AG08396 (cell line): ENCODE results near the gene KRT73.
A peak's percentile ranks its signal among the peaks of the same experiment; 100 is the strongest.
"Not testable (repeated sequence)": the region's sequence is repeated elsewhere in the genome, so short reads cannot be mapped to it uniquely, and the experiment has no call there.

ENCODE experiments used
- DNase-seq: peaks from one replicate; pipeline ENCODE4 v3.0.0; 2012; ENCODE audit warnings: low spot score, mixed read lengths

Gene KRT73

DNA sequence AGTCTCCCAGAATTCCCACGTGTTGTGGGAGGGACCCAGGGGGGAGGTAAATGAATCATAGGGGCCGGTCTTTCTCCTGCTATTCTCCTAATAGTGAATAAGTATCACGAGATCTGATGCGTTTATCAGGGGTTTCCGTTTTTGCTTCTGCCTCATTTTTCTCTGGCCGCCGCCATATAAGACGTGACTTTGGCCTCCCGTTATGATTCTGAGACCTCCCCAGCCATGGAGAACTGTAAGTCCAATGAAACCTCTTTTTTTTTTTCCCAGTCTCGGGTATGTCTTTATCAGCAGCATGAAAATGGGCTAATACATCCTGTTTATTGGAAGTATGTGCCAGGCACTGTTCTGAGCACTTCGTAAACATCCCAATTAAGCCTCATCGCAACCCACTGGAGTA is 17.9 kb downstream of the KRT73 start:
- no peak for DNase-seq

DNA sequence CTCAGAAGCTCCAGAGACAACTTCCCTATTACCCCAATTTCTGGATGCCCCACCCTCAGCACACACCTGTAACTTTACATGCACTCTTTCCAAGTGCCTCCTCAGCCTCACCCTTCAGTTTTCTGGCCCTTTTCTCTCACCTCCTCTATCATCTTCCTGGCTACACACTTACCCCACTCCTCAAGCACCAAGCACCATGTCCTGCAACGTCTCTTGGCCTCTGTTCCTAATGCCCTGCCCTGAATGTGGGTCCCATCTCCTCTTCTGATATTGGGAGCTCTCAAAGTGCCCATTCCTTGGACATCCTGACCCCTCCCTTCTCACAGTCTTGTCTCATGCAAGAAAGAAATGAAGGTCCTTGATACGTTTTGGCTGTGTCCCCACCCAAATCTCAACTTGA is 18.3 kb downstream of the KRT73 start:
- no peak for DNase-seq

DNA sequence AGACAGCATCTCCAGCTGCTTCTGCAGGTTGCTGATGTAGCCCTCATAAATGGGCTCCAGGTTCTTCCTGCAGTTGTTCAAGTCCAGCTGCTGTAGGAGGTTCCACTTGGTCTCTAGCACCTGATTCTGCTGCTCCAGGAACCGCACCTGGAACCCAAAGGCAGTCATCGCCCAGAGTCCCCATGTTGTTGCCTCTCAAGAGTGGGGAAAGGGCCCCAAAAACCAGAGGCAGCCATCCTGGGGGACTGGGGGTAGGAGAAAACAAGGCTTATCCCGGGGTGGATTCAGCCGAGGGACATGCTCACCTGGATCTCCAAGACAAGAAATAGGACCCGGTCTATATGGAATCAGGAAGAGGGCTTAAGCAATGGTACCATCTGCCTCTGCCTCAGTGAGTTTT is 19.4 kb downstream of the KRT73 start:
- no peak for DNase-seq

DNA sequence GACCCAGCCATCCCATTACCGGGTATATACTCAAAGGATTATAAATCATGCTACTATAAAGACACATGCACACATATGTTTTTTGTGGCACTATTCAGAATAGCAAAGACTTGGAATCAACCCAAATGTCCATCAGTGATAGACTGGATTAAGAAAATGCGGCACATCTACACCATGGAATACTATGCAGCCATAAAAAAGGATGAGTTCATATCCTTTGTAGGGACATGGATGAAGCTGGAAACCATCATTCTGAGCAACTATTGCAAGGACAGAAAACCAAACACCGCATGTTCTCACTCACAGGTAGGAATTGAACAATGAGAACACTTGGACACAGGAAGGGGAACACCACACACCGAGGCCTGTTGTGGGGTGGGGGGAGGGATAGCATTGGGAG is 24.1 kb downstream of the KRT73 start:
- DNase-seq, result not testable (repeated sequence)

DNA sequence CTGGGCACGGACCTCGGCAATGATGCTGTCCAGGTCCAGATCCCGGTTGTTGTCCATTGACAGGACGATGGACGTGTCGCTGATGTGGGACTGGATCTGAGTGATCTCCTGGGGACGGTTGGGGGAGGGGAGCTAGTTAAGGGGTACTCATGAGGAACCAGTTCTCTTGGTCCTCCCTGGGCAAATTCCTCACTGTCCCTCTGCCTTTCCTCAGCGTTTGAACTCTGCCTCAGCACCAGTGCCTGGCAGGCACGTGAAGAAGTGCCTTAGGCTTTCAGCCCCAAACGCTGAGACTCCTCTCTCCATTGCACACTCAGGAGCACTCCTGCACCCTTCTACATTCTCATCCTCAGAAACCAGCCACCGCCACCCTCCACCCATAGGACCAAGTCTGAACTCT is 26.8 kb downstream of the KRT73 start:
- no peak for DNase-seq

DNA sequence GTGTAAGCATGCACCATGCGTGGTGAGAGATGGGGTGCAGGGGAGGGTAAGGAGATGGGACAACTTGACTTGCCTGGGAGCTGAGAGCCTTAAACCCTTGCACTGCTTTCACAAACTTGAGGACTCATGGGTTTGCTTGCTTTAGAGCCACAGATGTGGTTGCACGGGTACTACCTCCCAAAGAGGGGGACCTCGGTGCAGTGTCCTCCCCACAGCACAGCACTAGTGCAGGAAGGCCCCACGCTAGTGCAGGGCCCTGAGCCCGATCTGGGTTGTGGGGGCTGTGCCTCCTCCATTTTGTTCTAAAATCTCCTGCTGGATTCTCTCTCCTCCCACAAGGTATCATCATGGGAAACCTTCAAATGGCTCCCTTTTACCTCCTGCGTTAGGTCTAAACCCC is 28.3 kb downstream of the KRT73 start:
- no peak for DNase-seq

DNA sequence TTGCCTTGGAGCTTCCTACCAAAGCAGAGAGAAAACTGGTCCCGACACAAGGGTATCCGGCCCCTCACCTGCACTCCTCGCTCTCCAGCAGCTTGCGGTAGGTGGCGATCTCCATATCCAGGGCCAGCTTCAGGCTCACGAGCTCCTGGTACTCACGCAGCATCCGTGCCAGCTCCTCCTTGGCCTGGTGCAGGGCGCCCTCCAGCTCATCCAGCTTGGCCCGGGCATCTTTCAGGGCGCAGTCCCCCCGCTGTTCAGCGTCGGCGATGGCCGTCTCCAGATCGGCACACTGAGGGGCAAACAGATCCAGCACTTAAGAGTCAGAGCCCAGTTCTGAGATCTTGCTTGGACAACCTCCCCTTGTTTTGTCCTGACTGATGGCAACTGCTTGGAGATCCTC is 30.8 kb downstream of the KRT73 start:
- no peak for DNase-seq

DNA sequence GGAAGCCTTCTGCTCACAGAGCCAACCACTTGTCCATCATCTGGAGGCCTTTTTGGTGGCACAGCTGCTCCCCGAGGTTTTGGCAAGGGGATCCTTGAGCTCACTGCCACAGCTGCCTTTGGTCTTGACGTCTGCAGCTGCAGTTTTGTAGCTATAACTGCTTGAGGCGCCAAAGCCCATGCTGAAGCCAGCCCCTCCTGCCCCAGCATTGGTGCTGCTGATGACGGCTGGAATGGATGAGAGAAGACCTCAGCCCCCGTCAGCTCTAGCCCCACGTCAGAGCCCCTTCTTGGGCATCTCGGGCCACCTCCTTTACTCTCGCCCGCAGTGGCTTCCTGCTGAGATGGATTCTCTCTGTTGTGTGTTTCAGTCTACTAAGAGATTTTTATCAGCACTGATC is 32.4 kb downstream of the KRT73 start:
- no peak for DNase-seq

DNA sequence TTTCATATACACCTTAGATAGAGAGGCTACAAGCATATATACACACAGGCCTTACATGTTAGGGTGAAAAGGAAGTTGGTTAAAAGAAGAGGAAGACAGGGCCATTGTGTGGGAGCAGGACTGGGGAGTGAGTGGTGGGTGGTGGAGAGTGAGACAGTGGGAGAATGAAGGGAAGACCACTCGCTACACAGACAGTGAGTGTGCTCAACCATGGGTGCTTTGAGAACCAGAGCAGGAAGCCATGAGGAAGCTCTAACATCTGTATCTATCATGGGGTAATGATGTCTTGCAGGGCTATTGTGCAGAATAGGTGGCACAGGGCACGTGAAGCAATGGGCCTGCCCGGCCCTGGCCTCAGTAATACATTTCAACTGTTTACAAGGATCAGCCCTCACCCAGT is 33.3 kb downstream of the KRT73 start:
- DNase-seq, result no peak

DNA sequence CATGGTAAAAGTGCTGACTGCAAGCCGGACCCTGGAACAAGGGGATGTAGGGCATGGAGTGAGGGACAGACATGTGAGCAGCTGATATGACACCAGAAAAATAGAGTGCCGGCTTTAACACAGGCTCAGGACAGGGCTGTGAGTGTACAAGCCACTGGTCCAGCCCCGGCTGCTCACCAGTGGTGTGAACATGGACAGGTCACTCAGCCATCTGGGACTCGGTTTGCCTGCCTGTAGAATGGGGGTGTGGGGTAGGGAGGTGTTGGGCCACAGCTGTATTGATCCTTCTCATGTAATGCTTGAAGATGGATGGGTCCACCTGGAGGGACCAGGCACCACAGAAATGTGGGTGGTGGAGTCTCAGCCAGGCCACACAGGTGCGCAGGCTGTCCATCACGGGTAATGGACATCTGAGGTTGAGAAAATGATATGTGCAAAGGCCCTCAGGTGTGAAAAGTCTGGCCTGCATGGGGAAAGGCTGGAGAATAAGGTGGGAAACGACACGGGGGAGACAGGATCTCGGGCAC is 34.1 kb downstream of the KRT73 start:
- no peak for DNase-seq

DNA sequence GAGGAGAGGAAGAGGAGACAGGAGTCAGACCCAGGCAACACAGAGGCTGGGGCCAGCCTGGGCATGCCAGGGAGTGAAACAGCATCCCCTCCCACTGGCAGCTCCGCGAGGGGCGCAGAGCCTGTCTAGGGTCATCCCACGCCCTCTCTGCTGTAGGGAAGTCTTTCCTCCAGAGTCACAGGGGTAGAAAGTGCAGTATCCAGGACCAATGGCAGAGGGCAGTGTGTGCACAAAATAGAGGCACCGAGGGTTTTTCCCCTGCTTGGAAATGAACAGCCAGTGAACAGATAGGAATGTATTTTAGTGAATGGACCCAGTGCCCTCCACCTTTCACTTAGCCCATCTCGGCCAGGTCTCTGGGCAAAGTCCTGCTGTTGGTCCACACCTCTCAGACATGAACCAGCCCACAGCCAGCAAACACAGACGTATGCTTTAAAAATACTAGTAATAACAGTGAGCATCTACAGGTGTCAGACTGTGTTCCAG is 35.3 kb downstream of the KRT73 start:
- DNase-seq, result peak; percentile 81

DNA sequence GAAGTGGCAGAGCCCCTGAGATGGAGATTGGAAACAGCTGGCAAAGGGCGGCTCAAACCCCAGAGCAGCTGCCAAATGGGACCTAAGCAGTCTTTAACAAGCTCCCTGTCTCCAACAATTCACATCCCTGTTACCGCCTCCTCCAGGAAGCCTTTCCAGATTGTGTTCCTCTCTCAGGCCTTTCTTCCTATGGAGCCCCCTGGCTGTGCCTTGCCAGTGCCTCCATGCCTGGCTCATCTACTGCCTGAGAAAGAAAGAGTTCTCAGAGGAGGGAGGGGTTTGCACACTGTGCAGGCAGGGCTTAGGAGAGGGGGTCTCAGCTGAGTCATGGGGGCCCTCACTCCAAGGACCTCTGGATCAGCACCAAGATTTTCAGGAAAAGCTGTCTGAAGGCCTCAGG is 35.9 kb downstream of the KRT73 start:
- no peak for DNase-seq

DNA sequence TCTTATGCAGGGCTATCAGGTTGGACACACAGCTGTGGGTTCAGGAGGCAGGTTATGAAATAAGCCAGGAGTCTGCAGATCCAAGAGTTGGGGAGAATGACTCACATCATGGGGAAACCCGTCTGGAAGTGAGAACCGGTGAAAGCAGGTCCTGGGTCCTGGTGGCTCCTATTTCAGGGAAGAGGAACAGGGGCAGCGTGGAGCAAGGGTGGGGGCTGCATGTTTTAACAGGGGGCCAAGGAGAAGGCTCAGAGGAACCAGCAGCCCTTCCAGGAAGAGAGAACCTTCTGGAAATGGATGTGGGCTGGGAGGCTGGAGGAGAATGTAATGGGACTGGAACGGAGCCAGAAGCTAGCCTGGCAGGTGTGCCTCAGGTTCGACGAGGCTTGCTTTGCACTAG is 36.9 kb downstream of the KRT73 start:
- no peak for DNase-seq

DNA sequence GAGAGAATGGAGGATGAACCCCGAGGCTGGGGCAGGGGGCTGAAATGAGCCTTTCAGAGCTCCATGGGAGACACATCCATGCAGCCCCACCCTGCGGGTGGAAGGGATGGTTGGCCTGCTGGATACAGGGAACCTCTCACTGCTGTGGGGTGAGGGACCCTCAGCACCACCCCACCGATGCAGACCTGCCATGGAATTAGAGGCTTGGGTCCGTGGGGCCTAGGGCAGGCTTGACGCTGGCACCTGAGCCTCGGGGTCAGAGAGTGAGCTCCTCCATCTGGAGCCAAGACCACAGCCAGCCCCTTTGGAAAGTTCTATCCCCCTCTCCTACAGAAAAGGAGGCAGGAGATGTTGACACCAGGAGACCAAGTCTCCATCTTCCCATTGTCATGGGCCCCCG is 37.3 kb downstream of the KRT73 start:
- DNase-seq, result no peak

DNA sequence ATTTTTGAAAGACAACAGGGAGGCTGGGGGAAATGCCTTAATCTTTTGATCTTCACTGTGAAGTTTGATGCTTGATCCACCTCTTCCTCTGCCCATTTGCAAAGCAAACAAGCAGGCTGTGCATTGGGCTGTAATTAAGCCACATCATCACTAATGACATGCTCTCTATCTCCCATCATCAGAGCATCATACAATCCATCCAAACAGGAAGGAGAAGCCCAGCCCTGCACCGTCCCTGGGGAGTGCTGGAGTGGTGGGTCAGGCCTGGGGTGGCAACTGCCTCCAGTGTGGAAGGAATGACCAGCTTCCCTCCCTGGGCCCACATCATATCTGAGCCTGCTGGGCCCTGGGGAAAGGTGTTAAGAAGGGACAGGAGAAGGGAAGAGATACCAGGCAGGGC is 37.9 kb downstream of the KRT73 start:
- no peak for DNase-seq

DNA sequence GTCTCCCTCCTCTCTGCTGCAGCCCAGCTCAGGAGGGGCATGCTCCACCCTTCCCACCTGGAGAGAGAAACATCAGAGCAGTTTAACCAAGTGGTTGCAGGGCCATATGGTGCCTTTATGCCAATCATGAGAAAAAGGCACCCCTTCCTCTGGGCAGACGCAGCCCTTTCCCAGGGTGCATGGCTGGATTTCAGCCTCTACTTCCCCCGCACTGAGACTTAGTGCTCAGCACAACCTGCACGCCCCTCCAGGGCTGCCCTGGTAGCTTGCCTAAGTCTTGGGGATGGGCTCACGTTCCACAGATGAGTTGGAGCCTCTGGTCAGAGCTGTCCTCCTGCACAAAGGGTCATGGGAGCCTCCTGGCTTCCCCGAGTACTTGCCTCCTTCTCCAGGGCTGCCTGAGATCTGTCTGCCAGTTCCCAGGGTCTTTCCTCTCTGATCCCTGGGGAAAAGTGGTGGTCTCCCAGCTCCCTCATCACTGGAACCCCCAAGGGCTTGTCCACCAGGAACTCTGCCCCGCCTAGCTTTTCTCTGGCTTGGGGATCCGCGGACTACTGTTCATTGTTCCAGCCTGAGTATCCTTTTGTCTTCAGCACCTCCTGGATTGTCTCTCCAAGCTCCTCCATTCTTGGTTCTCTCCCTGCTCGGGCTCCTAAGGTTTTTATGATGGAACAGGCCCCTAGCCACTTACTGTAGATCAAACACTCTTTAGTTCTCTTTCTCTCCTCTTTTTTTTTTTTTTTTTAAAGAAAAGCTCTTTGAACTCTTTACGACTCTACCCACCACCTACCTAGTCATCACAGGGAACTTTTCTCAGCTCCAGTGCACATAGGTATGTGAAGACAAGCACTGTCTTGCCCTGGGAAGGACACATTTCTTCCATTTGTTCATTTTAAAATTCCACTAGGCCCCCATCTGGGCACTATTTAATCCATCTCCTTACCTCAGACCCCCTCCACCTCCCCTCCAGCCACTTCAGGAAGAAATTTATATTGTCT is 38.6 kb downstream of the KRT73 start:
- no peak for DNase-seq

DNA sequence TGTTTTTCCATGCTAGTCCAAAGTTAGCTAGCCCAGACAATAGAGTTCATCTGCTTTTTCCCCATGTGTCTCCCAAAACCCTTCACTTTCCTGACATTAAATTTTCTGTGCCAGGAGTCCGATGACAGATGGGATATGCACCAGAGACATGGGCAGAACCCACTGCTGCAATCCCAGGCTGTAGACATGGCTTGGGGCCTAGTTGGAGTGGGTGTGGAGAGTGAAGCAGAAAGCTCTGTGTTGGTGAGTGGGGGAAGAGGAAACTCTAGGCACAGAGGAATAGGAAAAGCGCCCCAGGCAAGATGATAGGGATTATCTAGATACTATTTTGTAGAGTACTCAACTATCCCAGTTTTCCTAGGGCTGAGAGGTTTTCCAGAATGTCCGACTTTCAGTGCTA is 39.9 kb downstream of the KRT73 start:
- DNase-seq, result no peak

DNA sequence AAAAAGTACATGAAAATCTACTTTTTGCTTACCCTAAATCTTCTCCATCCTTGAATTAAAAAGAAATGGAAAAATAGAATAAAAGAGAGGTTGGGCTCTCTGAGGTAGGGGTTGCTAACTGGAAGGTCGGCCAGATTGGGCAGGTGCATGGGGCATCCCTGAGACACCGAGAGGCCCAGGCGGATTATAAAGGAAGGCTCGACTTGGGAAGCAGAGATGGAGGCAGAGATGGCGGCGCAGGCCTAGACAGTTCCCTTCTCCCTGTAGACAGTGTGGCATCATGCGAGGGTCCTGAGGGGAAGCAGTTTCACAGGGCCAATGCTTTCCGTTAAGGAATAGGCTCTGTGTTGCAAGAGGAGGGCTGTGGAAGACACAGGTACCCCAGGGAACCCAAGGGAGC is 41.0 kb downstream of the KRT73 start:
- no peak for DNase-seq

DNA sequence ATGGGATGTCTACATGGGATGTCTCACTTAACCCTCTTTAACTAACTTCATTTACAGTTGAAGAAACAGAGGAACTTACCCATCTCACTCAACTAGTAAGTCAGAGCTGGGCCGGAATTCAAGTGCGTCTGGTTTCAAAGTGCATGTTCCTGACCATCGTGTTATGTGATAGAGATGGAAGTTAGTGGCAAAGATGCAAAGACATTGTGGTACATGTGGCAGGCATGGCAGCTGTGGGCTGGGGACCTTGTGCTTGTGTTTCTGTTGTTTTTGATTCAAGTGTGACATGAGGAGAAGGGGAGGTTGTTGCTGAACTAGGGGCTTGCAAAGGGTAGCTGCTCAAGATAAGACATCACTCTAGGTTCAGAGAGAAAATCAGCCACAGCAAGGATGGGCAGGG is 42.4 kb downstream of the KRT73 start:
- DNase-seq, result no peak

DNA sequence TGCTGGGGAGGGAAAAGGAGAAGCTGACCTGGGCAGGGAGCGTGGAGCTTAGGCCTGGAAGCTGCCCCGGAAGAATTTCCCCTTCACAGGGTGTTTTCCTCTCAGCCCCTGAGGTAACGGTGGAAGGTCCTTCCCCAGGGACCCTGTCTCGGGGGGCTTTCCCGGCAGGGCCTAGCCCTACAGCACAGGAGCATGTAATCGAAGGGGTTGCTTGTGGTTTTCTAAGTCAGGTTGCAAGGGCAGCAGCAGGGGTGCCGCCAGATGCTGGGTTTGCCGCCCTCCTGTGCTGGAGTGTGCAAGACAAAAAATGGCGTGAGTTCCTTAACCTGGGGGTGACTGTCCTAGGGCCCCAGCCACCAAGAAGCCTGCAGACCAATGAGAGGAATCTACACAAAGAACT is 43.1 kb downstream of the KRT73 start:
- no peak for DNase-seq

DNA sequence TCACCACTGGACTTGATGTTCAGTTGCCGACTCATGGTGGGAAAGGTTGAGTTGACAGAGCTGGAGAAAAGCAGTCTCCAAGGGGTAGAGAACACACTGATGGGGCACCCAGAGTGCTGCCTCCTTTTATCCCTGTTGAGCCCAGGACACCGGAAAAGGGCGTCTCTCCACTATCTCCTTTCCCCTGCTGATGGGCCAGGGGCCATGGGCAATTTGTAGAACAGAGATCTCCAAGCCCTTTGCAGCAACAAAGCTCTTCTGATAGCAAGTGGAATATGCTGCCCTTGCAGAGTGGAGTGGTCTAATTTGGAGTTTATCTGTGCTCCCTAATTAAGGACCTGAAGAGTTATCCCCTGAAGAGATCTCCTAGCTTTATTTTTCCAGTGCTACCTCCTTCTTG is 44.6 kb downstream of the KRT73 start, which contains the start of gene KRT74:
TSS of gene KRT74 (minus strand) at position 101 of the 400 bp plus-strand sequence. CDS start at position 35, 66 bp downstream.
- no peak for DNase-seq

DNA sequence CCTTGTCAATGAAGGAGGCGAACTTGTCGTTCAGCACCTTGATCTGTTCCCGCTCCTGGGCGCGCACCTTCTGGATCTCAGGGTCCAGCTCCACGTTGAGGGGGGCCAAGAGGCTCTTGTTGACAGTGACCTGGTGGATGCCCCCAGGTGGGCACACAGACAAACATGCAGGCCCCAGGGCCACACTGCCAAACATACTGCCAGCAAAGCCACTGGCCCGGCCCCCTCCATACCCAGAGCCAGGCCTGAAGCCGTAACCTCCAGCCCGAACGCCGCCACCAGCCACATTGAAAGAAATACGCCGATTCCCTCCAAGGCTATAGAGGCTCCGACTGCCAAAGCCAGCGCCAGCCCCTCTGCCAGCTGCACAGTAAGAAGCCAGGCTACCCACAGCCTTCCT is 45.1 kb downstream of the KRT73 start:
- no peak for DNase-seq

DNA sequence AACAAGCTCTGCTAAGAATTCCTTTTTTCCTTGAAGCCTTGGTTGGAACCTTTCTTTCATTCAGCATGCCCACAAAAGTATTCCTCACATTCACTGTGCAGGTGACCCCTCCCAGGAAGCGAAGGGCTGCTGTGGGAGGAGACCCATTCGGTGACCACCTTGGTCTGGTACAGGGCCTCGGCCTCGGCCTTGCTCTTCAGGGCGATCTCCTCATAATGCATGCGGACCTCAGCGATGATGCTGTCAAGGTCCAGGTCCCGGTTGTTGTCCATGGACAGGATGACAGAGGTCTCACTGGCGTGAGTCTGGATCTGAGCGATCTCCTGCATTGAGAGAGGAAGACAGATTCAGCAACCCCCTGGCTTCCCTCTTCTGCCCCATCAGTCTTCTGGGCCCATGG is 47.8 kb downstream of the KRT73 start:
- DNase-seq, result no peak

DNA sequence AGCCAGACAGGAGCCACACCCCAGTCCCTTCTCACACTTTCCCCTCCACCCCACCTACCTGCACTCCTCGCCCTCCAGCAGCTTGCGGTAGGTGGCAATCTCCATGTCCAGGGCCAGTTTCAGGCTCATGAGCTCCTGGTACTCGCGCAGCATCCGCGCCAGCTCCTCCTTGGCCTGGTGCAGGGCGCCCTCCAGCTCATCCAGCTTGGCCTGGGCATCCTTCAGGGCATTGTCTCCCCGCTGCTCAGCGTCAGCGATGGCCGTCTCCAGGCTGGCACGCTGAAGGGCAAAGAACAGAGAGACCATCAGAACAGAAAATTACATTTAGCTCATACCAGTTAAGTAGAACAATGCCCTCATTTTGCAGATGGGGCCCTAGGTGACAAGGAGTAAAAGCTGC is 50.2 kb downstream of the KRT73 start:
- DNase-seq, result no peak
